D721Med (cell line): Measurements from ENCODE around the gene RPL22L1.

Experiments used
- DNase-seq: peaks from one replicate; pipeline ENCODE4 v3.0.0; 2011; ENCODE audit warnings: low spot score; ENCODE audit not compliant: insufficient read length
- FAIRE-seq: peaks from 2 replicates; lab custom pipeline; 2011; peaks lifted over from hg19 to GRCh38; lab: Jason Lieb, UNC
- CTCF ChIP-seq: IDR thresholded peaks from 2 replicates; pipeline ENCODE4 v1.5.1; 2012; ENCODE audit warnings: mild to moderate bottlenecking, control low read depth; ENCODE audit not compliant: insufficient read depth; ENCODE audit errors: missing control alignments

The RPL22L1 gene

GRCh38 chr3:170864525-170865208 is 5.3 kb downstream of the RPL22L1 start:
- TF ChIP-seq CTCF = no peak
- DNase-seq = no peak
- FAIRE-seq = no peak

- no peak for DNase-seq
- no peak for TF ChIP-seq CTCF
- FAIRE-seq = no peak
These were observed 6.2 kb downstream of the RPL22L1 start for GRCh38 chr3:170863816-170864215.

- DNase-seq = no peak
- no peak for FAIRE-seq
- no peak for TF ChIP-seq CTCF
These were observed 7.2 kb downstream of the RPL22L1 start for GRCh38 chr3:170862618-170863374.

- DNase-seq (no peak), FAIRE-seq (no peak)
- TF ChIP-seq CTCF = no peak
These were observed 11.4 kb downstream of the RPL22L1 start for GRCh38 chr3:170858599-170858998.

GRCh38 chr3:170852324-170852723 is 17.7 kb downstream of the RPL22L1 start:
- no peak for DNase-seq
- FAIRE-seq = no peak
- TF ChIP-seq CTCF = no peak

DNA sequence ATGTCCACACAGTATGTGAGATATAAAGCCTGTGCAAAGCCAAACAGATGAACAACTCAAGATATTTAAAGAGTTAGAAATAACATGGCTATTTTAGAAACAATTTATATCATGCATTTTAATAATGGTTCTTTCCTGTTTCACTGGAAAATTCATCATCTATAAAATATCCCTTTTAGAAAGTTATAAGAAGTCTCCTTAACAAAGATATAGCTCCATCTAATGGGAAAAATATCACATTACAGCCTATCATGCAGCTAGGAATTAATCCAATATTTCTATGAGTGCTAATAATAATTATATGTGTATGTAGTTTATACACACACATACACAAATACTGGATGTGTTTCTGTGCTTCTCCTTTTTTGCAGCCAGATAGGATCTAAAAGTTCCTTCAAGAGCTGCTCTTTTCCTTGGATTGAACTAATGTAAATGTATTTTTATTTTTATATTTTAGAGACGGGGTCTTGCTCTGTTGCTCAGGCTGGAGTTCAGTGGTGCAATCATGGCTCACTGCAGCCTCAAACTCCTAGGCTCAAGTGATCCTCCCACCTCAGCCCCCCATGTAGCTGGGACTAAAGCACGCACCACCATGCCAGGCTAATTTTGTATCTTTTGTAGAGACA is 21.6 kb downstream of the RPL22L1 start:
- peak; percentile 42 for TF ChIP-seq CTCF
- DNase-seq (no peak), FAIRE-seq (no peak)
